HG02943 (cell line): Measurements from ENCODE around the gene VSIG10L2.

Experiments used
- ATAC-seq: cut with Tn5 transposase; IDR thresholded peaks from one replicate; pipeline ENCODE4 v1.9.1; 2021; ENCODE audit warnings: mild to moderate bottlenecking, low read depth, moderate library complexity; ENCODE audit not compliant: unreplicated experiment

VSIG10L2 gene

DNA sequence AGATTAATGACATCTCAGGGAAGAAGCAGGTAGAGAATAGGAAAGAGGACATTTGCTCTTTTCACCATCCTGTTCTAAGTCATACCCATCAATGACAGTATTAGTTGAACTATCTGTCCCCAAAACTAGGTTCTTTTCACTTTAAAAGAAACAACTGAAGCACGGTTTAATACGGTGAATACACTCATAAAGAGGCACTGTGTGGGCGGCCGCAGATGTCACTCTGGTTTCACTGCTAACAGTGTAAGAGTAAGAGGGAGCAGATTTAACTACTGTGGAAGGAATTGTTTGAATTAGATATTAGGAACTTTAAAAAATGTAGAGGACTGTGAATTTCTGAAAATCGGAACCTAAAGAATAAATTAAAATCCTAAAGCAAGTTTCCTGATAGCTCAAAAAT, 49.5 kb downstream of the VSIG10L2 start:
- no peak for ATAC-seq

DNA sequence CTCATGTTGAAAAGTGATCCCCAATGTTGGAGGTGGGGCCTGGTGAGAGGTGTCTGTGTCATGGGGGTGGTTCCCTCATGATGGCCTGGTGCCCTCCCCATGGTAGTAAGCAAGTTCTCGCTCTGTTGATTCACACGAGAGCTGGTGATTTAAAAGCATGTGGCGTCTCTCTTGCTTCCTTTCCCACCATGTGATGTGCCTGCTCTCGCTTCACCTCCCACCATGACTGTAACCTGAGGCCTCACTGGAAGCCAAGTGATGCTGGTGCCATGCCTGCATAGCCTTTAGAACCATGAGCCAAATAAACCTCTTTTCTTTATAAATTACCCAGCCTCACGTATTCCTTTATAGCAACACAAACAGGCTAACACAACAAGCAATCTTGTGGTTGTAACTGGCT, 52.4 kb downstream of the VSIG10L2 start:
- ATAC-seq, result no peak

DNA sequence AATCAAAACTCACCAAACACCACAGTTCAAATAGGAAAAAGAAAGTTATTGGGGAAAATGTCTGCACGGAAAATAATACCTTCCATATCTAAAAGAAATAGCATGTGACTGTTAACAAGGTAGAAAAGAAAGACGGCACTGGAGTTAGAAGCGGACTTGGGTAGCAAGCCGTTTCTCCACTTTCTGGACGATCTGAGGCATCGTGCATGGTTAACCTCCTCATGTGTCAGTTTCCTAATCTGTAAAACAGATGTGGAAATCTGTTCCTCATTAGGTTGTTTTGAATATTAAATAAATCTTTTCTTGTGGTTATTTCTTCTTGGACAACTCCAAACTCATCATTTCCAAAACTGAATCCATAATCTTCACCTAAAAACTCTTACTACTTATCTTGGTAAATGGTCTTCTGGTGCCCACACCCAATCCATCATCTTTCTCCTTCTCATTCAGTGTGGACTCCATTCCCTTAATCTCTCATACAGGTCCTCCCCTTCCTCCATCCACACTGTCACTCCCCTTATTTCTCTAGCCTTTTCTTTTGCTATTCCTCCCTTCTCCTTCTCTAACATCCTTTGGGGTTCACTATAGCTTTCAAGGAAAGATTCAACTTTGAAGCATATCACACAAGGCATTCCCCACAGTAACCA, 53.5 kb downstream of the VSIG10L2 start:
- ATAC-seq, result no peak

DNA sequence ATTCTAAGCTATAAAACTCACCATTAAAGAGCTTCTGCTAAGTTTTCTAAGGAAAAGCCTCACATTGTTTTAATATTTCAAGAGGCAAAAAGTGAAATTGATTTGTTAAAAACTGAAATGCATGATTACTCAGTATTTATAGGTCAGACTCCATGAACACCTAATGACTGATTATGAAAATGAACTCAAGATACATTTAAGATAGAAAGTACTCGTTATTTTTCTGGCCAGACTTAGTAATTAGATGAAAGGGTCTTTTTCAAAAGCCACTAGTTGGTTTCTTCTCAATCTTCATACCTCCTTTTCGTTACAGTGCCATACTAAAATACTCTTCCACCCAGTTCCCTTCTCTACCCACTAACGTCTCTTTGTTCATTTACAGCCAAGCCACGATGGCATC, 56.3 kb downstream of the VSIG10L2 start:
- ATAC-seq, result no peak
